Keratinocyte (primary cell): ENCODE data around the gene PEX5L.

Experiments
- CTCF ChIP-seq, 3 experiments: IDR thresholded peaks in 1 of 3; conservative IDR thresholded peaks in 1 of 3; optimal IDR thresholded peaks in 1 of 3; 2 replicates in 2 of 3; 3 replicates in 1 of 3; pipeline versions ENCODE3 to v1.5.1; 2011; ENCODE audit warnings: low read length in 3 of 3, mild to moderate bottlenecking in 3 of 3, moderate library complexity in 2 of 3, control low read depth in 1 of 3, inconsistent platforms in 1 of 3; ENCODE audit not compliant: insufficient read depth in 2 of 3; ENCODE audit errors: extremely low read depth in 1 of 3
- EZH2 ChIP-seq: IDR thresholded peaks from one replicate; pipeline ENCODE4 v1.6.1; 2012; ENCODE audit warnings: inconsistent platforms, mild to moderate bottlenecking, low read length, moderate library complexity

DNA sequence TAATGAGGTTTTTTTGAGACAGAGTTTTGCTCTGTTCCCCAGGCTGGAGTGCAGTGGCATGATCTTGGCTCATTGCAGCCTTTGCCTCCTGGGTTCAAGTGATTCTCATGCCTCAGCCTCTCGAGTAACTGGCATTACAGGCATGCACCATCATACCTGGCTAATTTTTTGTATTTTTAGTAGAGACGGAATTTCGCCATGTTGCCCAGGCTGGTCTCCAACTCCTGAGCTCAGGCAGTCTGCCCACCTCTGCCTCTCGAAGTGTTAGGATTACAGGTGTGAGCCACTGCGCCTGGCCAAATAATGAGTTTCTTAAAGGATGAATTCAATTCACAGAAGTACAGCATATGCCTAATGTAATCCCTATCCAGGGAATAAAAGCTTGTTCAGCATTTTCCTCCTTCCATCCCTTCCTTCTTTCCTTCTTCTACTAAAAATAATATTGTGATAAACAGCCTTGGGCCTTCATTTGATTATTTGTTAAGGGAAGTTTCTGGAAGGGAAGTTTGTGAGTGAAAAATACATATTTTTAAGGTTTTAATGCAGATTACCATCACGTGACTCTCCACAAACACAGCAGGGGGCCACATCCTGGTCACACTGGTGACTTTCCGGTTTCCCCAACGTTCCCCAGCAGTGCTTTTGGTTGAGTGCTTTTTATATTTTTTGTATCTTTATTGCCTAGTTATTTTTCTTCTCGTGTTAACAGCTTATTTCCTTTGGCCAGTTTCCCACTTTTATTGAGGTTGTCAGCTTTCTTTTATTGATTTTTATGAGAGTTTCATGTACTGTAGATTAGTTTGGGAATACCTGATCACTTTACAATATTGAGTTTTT is 267.1 kb downstream of the PEX5L start:
- TF ChIP-seq CTCF (optimal IDR thresholded peaks at IDR 0.05 in 1 of 3, IDR thresholded peaks at IDR 0.05 in 1 of 3, conservative IDR thresholded peaks at IDR 0.05 in 1 of 3; ENCODE audit: extremely low read depth in 1 of 3, insufficient read depth in 2 of 3, low read length in 3 of 3) (no peak), EZH2 (no peak)
